Left renal cortex interstitium (tissue), 4 donors: ENCODE results near the gene ATP5F1B. TPM values are rescaled to one million over a fixed set of nuclear protein-coding genes. Genes with fewer than 3 reads are reported as not detected.

Experiments used
- polyA plus RNA-seq, 4 donors: library from polyadenylated mRNA; unstranded; fragments of 120-200 nt; gene quantifications; one replicate each; pipeline ENCODE4 v1.2.1, GENCODE V29; 2013; ENCODE audit not compliant: insufficient read length in 4 of 4

ATP5F1B gene
- polyA plus RNA-seq, 4 donors: 822 to 1,339 (median 1,003) TPM

Other genes with a start within 250 kb of the ATP5F1B start
- 10 to 100 TPM; 30.4 to 45.3 (median 40.8) TPM for gene TIMELESS, start 196.6 kb downstream of the ATP5F1B start, polyA plus RNA-seq
- gene MIP, start 191.3 kb downstream of the ATP5F1B start, polyA plus RNA-seq: under 1 TPM in 3 of 4 donors, not detected in 1; 0.11 to 0.38 (median 0.21) TPM
- 1 to 10 TPM; 3.4 to 7.4 (median 5.1) TPM for gene SPRYD4, start 177.4 kb downstream of the ATP5F1B start, polyA plus RNA-seq
- gene GLS2, start 157.8 kb downstream of the ATP5F1B start, polyA plus RNA-seq: 1 to 10 TPM; 1.2 to 3.0 (median 2.1) TPM
- 10 to 100 TPM; 34.6 to 47.2 (median 39.0) TPM for gene RBMS2, start 124.2 kb downstream of the ATP5F1B start, polyA plus RNA-seq
- gene BAZ2A, start 15.7 kb downstream of the ATP5F1B start, polyA plus RNA-seq: 100 to 1,000 TPM in 1 of 4 donors, 10 to 100 TPM in 3; 62.3 to 124 (median 80.5) TPM
- 100 to 1,000 TPM; 267 to 334 (median 321) TPM for gene PTGES3, start 42.3 kb upstream of the ATP5F1B start, polyA plus RNA-seq
- 1,000 to 10,000 TPM; 1,848 to 2,606 (median 2,088) TPM for gene NACA, start 79.3 kb upstream of the ATP5F1B start, polyA plus RNA-seq
- gene PRIM1, start 106.3 kb upstream of the ATP5F1B start, polyA plus RNA-seq: 10 to 100 TPM; 17.4 to 21.6 (median 19.7) TPM
- 1 to 10 TPM in 1 of 4 donors, under 1 TPM in 3; 0.51 to 1.1 (median 0.98) TPM for gene HSD17B6, start 117.3 kb upstream of the ATP5F1B start, polyA plus RNA-seq